Measurements from ENCODE around the gene CPTP. TPM values are rescaled to one million over a fixed set of nuclear protein-coding genes. Genes with fewer than 3 reads are reported as not detected.

CPTP gene
- total and polyA plus RNA-seq, 8 donors = 10.6 to 25.2 (median 15.0) TPM

DNA sequence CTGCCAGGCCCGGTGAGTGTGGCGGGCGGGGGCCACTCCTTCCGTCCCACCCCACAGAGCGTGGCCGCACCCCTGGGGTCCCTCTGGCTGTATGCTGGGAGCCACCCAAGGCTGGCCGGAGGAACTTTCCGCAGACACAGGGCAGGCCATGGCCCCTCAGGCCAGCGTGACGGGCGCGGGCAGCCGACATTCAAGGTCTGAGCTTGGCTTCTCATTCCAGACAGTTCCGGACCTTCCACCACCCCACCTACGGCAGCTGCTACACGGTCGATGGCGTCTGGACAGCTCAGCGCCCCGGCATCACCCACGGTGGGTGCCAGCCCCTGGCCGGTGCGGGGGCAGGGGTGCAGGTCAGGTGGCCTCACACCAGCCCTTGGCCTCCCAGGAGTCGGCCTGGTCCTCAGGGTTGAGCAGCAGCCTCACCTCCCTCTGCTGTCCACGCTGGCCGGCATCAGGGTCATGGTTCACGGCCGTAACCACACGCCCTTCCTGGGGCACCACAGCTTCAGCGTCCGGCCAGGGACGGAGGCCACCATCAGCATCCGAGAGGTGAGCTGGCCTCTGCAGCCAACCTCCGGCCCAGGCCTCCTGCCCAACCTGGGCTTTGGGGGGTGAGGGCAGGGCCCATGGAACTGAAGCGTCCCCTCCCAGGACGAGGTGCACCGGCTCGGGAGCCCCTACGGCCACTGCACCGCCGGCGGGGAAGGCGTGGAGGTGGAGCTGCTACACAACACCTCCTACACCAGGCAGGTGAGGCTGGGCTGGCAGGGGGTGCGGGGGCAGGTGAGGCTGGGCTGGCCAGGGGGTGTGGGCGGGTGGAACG is 37.1 kb upstream of the CPTP start:
- TF ChIP-seq, protein P1, sequence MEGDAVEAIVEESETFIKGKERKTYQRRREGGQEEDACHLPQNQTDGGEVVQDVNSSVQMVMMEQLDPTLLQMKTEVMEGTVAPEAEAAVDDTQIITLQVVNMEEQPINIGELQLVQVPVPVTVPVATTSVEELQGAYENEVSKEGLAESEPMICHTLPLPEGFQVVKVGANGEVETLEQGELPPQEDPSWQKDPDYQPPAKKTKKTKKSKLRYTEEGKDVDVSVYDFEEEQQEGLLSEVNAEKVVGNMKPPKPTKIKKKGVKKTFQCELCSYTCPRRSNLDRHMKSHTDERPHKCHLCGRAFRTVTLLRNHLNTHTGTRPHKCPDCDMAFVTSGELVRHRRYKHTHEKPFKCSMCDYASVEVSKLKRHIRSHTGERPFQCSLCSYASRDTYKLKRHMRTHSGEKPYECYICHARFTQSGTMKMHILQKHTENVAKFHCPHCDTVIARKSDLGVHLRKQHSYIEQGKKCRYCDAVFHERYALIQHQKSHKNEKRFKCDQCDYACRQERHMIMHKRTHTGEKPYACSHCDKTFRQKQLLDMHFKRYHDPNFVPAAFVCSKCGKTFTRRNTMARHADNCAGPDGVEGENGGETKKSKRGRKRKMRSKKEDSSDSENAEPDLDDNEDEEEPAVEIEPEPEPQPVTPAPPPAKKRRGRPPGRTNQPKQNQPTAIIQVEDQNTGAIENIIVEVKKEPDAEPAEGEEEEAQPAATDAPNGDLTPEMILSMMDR (IDR thresholded peaks at IDR 0.05) = no peak
- Histone ChIP-seq H3K4me1 (no peaks in the 10 kb centered on the region), H3K4me3 (no peak overlapping the region), H3K36me3 (no peaks in the 10 kb centered on the region), H3K27me3 (peaks cover 8 to 43% of the 10 kb centered on the region in 2 donors), H3K9me3 (no peaks in the 10 kb centered on the region), H3K27ac (no peak overlapping the region)
- ATAC-seq (no peak), DNase-seq (peak in 1 of 4 donors; percentile 76)
- intact Hi-C loops (cut with DNase I) = no loop called here

DNA sequence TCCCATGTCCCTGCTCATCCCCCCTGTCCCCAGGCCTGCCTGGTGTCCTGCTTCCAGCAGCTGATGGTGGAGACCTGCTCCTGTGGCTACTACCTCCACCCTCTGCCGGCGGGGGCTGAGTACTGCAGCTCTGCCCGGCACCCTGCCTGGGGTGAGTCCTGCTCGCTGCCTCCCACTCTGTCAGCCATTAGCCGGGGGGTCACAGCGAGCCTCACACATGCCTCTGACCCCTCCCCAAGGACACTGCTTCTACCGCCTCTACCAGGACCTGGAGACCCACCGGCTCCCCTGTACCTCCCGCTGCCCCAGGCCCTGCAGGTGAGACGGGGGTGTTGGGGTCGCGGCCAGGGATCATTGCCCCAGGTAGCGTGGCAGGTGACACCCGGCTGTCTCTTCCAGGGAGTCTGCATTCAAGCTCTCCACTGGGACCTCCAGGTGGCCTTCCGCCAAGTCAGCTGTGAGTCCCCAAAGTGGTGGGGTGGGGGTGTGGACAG is 34.3 kb upstream of the CPTP start:
- peaks cover 8 to 28% of the 10 kb centered on the region in 2 donors for H3K27me3 ChIP-seq
- no peak overlapping the region for H3K4me3 ChIP-seq
- ATAC-seq (peak; percentile 69), DNase-seq (no peak)
- TF ChIP-seq, protein P1 (IDR thresholded peaks at IDR 0.05) = peak; percentile 46 to 76
- intact Hi-C loops (cut with DNase I) = loop anchor here in 1 of 2 donors (10.0 kb wide), 1 partner anchor 165 kb away; no protein-coding TSS in a partner anchor
- no peaks in the 10 kb centered on the region for H3K4me1 ChIP-seq
- H3K27ac ChIP-seq = no peak overlapping the region
- peaks cover 0 to 27% of the 10 kb centered on the region in 2 donors for H3K36me3 ChIP-seq
- no peaks in the 10 kb centered on the region for H3K9me3 ChIP-seq

DNA sequence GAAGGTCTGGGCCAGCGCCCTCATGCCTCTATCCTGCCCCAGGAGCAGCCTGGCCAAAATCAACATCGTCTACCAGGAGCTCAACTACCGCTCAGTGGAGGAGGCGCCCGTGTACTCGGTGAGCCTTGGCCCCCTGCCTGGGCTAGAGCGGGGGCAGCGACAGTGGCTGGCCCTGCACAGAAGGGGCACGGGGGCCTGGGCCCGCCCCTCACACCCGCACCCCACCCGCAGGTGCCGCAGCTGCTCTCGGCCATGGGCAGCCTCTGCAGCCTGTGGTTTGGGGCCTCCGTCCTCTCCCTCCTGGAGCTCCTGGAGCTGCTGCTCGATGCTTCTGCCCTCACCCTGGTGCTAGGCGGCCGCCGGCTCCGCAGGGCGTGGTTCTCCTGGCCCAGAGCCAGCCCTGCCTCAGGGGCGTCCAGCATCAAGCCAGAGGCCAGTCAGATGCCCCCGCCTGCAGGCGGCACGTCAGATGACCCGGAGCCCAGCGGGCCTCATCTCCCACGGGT is 33.5 kb upstream of the CPTP start:
- TF ChIP-seq, protein P1 (IDR thresholded peaks at IDR 0.05) = no peak
- ATAC-seq (peak; percentile 3), DNase-seq (no peak)
- H3K27me3 ChIP-seq = peaks cover 8 to 20% of the 10 kb centered on the region in 2 donors
- intact Hi-C loops (cut with DNase I) = loop anchor here in 1 of 2 donors (10.0 kb wide), 1 partner anchor 166 kb away; no protein-coding TSS in a partner anchor
- peaks cover 0 to 34% of the 10 kb centered on the region in 2 donors for H3K36me3 ChIP-seq
- no peaks in the 10 kb centered on the region for H3K4me1 ChIP-seq
- no peak overlapping the region for H3K4me3 ChIP-seq
- H3K27ac ChIP-seq = no peak overlapping the region
- H3K9me3 ChIP-seq = no peaks in the 10 kb centered on the region

DNA sequence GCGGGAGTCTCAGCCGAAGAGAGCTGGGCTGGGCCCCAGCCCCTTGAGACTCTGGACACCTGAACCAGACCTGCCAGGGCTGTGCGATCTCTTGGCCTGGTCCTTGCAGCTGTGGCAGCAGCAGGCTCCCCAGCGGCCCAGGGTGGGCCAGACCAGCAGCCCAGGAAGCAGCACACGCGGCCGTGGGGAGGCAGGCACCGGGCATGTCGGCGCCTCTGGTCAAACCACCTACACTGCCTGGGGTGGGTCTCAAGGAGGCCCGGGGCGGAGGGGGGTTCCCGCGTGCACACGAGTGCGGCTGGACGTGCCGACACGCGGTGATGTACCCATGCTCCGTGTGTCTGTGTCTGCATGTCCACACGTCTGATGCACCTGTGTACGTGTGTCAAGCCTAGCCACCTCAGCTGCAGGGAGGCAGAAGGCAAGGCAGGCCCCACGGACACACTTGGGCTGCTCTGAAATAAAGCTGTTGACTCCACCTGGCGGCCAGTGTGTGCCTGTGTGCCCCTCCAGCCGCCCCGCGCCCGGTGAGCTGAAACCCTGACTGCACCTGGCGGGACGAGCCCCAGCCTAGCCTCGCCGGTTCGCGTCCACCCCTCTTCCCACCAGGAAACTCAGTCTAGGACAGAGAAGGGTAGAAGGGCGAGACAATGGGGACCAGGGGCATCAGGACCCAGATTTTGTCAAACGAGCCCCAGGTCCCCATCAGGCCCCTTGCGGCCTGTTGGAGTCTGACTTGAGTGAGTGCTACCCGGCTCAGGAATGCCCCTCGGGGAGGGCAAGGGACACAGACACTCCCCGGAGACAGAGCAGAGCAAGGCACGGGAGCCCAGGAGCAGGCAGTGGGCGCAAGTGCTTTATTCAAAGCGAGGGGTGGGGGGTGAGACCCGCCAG is 32.8 kb upstream of the CPTP start:
- H3K9me3 ChIP-seq = no peaks in the 10 kb centered on the region
- no peaks in the 10 kb centered on the region for H3K4me1 ChIP-seq
- no peak overlapping the region for H3K27ac ChIP-seq
- peaks cover under 1 to 12% of the 10 kb centered on the region in 2 donors for H3K27me3 ChIP-seq
- TF ChIP-seq, protein P1 (IDR thresholded peaks at IDR 0.05) = peak; percentile 53 to 75
- H3K4me3 ChIP-seq = no peak overlapping the region
- peak; percentile 86 for ATAC-seq
- intact Hi-C loops (cut with DNase I) = loop anchor here in 1 of 2 donors (10.0 kb wide), 1 partner anchor 167 kb away; no protein-coding TSS in a partner anchor
- H3K36me3 ChIP-seq = peaks cover 0 to 42% of the 10 kb centered on the region in 2 donors
- peak in 3 of 4 donors; percentile 39 to 76 (median 65) for DNase-seq

All from left lung (tissue), 10 donors.